ENCODE data around the gene RNF135. TPM values are rescaled to one million over a fixed set of nuclear protein-coding genes. Genes with fewer than 3 reads are reported as not detected.
"Not testable (repeated sequence)": the region's sequence is repeated elsewhere in the genome, so short reads cannot be mapped to it uniquely, and the experiment has no call there.

RNF135 gene
- total RNA-seq, 1 donor from 2014 or later: 23.8 TPM

DNA sequence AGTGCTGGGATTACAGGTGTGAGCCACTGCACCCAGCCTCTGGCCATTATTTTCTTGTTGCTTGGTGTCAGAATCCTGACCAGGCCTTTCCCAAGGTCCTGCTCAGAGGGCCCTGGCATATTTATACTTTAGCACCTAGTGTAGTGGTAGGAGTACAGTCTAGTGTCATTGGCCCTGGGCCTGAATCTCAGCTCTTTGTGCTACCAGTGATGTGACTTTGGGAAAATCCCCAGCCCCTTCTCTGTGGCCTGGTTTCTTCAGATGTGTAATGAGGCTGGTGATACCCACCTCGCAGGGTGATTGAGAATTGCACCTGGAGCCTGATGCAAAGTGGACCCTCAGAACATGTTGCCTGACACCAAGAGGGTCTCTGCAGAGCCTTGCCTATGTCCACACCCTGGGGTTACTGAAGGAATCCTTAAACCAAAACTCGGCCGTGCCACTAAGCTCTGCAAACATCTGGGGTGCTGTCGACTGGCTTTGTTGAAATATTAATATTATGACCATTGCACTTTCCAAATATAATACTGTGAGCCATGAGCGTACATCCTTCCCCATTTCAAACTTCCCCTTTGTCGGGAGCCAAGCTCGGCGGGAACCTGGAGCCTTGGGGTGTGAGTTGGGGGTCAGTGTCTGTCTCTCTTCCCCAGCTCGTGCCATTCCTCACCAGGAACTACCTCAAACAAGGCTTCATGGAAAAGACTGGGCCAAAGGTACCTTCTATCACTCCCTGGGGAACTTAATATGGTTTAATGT lies 18.0 kb upstream of the RNF135 start:
- DNase-seq (ENCODE audit: low spot score) (no peak), ATAC-seq (peak; percentile 59)
- intact Hi-C loops (cut with DNase I): no loop called here

DNA sequence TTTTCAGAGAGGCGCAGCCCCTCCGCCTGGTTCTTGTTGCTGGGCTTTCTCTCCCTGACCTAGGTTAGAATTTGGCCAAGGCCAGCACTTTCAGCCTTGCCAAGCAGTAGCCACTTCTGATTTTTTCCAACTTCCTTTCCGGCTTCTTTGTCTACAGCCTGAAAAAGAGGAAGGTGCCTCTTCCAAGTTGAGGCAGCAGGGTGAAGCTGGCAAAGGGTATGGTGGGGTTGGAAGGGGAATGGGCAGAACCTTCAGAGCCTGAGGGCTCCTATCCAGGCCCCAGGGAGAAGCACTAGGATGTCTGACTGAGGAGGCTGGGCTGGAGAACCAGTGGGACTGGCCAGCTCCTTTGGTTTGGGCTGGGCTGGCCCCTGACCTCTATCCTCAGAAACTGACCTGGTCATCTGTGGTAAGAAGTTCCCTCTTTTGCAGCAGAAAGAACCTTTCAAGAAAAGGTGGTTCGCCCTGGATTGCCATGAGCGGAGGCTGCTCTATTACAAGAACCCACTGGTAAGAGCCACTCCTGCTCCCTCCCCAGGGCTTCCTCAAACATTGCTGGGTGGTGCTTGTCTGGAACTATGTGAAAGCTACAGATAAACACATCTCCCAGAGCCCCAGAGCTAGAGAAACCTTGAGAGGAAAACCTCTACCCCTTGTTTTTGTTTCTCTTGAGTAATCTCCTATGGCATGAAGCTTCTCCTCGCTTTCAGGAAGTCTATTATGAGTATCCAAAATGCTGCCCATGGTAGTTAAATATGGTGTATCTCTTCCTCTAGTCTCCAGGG lies 16.6 kb upstream of the RNF135 start:
- DNase-seq (ENCODE audit: low spot score) (no peak), ATAC-seq (peak; percentile 50)
- intact Hi-C loops (cut with DNase I): no loop called here

DNA sequence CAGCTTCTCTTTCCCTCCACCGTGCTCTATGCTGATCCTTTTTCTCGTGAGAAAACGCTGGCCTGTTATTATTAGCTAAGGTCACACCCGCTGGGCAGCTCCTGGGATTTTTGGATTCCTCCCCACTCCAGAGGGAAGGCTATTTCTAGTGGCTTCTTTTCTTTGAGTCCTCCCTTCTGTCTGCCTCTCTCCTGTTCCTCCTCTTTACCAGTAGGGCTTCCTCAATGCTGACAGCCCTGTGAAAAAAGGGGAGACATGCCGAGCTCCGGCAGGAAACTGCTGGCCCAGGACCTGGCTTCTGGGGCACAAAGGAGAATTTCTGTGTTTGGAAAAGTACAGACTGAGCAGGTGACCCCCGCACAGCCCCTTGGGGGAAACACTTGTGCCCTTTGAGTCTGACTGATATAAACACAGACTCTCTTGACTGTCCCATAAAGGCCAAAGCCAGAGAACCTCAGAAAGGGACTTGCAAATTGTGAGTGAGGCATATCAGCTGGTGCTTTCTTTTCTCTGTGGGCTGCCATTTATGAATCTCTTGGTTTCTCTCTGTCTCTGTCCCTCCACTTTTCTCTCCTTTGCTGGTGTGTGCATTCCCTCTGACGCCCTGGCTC lies 14.0 kb upstream of the RNF135 start:
- DNase-seq (ENCODE audit: low spot score): peak; percentile 3
- no peak for ATAC-seq
- intact Hi-C loops (cut with DNase I): no loop called here

GRCh38 chr17:30957741-30958140 lies 13.1 kb upstream of the RNF135 start:
- intact Hi-C loops (cut with DNase I): no loop called here
- peak; percentile 46 for DNase-seq (ENCODE audit: low spot score)
- no peak for ATAC-seq

DNA sequence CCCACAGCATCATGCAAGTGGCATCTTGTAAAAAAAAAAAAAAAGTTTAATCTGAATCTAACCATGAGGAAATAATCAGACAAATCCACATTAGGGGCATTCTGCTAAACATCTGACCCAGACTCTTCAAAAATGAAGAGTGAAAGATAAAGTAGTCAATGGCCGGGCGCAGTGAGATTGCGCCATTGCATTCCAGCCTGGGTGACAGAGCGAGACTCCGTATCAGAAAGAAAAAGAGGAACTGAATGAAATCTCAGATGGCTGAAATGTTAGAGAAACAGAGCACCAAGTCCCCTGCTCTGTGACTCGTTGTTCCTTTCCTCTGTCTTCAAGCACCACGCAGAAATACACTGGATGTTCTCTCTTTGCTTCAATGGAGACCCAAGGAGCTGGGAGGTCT lies 12.7 kb upstream of the RNF135 start:
- no peak for ATAC-seq
- peak; percentile 35 for DNase-seq (ENCODE audit: low spot score)
- intact Hi-C loops (cut with DNase I): no loop called here

DNA sequence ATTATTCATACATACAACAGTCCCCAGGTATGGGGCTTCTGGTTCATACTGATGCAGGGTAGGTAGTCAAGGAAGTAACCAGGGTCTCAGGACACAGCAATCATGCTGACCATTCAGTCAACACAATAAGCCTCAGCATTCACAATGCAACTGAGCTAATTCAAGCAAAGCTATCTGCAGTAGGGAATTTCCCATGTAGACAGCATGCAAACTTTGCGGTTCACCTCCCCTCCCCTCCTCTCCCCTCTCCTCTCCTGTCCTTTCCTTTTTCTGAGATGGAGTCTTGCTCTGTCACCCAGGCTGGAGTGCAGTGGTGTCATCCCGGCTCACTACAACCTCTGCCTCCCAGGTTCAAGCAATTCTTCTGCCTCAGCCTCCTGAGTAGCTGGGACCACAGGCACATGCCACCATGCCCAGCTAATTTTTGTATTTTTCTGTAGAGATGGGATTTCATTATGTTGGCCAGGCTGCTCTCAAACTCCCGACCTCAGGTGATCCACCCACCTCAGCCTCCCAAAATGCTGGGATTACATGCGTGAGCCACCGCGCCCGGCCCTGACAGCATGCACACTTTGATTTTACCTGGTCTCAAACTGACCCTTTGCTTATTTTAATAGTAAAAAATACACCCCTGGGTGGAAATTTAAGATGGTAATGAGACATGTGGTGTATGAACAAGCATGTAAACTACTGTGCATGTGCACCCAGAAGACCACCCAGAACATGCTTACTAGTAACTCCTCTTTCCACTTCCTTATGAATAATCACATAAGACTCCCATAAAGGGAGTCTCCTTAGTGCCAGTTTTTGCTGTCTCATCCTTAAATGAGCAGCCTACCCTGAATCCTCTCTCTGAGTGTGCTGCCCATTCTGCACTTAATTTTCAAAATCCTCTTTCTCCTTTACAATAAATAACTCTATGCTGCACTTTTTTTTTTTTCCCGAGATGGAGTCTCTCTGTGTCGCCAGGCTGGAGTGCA lies 9.3 kb upstream of the RNF135 start:
- intact Hi-C loops (cut with DNase I): no loop called here
- DNase-seq (ENCODE audit: low spot score) (no peak), ATAC-seq (peak; percentile 51)

GRCh38 chr17:30964312-30964711 lies 6.5 kb upstream of the RNF135 start:
- DNase-seq (ENCODE audit: low spot score); ATAC-seq; intact Hi-C loops (cut with DNase I): not testable (repeated sequence)

DNA sequence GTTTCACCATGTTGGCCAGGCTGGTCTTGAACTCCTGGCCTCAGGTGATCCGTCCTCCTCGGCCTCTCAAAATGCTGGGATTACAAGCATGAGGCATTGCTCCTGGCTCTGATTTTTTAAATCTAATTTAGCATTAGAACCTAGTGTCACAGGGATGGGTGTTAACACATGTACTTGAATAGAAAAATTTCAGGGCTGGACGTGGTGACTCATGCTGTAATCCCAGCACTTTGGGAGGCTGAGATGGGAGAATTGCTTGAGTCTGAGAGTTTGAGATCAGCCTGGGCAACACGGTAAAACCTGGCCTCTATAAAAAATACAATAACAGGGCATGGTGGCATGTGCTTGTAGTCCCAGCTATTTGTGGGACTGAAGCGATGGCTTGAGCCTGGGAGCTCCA lies 6.0 kb upstream of the RNF135 start:
- DNase-seq (ENCODE audit: low spot score) (no peak), ATAC-seq (no peak)
- intact Hi-C loops (cut with DNase I): no loop called here

DNA sequence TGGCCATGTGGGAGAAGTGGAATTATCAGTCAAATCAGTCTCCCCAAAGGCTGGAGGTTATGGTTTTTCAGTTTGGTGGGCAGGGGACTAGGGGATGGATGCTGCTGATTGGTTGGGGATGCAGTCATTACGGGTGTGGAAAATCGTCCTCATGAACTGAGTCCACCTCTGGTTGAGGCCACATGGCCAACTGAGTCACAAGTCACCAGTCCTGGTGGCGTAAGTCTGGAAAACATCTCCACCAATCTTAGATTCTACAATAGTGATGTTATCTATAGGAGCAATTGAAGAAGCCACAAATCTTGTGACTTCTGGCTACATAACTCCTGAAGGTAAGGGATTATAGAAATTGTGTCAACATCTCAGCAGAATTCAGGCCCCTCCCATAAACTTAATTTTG lies 5.2 kb upstream of the RNF135 start:
- intact Hi-C loops (cut with DNase I): no loop called here
- DNase-seq (ENCODE audit: low spot score): no peak
- no peak for ATAC-seq

GRCh38 chr17:30967911-30968310 lies 2.9 kb upstream of the RNF135 start:
- intact Hi-C loops (cut with DNase I); ATAC-seq; DNase-seq (ENCODE audit: low spot score): not testable (repeated sequence)

GRCh38 chr17:30969989-30970830 lies 629 bp upstream of the RNF135 start:
- ATAC-seq: peak; percentile 36
- DNase-seq (ENCODE audit: low spot score): no peak
- intact Hi-C loops (cut with DNase I): no loop called here

GRCh38 chr17:30975042-30975820 lies 4.4 kb downstream of the RNF135 start:
- ATAC-seq: no peak
- intact Hi-C loops (cut with DNase I): no loop called here
- no peak for DNase-seq (ENCODE audit: low spot score)

DNA sequence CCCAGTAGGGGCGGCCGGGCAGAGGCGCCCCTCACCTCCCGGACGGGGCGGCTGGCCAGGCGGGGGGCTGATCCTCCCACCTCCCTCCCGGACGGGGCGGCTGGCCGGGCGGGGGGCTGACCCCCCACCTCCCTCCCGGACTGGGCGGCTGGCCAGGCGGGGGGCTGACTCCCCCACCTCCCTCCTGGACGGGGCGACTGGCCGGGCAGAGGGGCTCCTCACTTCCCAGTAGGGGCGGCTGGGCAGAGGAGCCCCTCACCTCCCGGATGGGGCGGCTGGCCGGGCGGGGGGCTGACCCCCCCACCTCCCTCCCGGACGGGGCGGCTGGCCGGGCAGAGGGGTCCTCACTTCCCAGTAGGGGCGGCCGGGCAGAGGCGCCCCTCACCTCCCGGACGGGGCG lies 9.1 kb downstream of the RNF135 start:
- intact Hi-C loops (cut with DNase I); DNase-seq (ENCODE audit: low spot score); ATAC-seq: not testable (repeated sequence)

- no peak for ATAC-seq
- DNase-seq (ENCODE audit: low spot score): no peak
- intact Hi-C loops (cut with DNase I): no loop called here
These were observed 11.0 kb downstream of the RNF135 start for GRCh38 chr17:30981531-30982519.

- DNase-seq (ENCODE audit: low spot score): no peak
- intact Hi-C loops (cut with DNase I): no loop called here
- ATAC-seq: no peak
These were observed 12.0 kb downstream of the RNF135 start for GRCh38 chr17:30982855-30983254.

DNA sequence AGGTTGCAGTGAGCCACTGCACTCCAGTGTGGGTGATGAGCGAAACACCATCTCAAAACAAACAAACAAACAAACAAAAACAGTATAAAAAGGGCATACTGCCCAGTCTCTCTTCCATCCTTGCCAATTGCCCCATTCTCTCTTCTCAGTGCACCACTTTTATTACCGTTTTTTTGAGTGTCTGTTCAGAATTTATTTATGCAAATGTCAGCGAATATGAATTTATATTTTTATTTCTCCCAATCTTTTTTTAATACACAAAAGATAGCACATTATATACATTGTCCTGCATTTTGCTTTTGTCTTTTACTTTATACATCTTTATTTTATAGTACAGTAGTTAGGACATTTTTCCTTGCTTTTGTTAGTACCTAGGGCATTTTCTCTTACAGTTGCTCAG lies 19.6 kb downstream of the RNF135 start:
- DNase-seq (ENCODE audit: low spot score) (no peak), ATAC-seq (no peak)
- intact Hi-C loops (cut with DNase I): no loop called here

Measured in sciatic nerve (tissue), 2 donors.